Omental fat pad (tissue), 4 donors: ENCODE results near the gene TYMP. TPM values are rescaled to one million over a fixed set of nuclear protein-coding genes. Genes with fewer than 3 reads are reported as not detected.

Source experiments
- ATAC-seq: fragments of 150-250 bp; one replicate; pipeline ENCODE4 v1.9.1; 2016; ENCODE audit warnings: mild to moderate bottlenecking, moderate library complexity; ENCODE audit not compliant: low FRiP score
- DNase-seq: peaks from one replicate; pipeline ENCODE4 v3.0.0-alpha.2; 2019; ENCODE audit warnings: low spot score
- CTCF ChIP-seq, 3 donors: fragments of 450-650 bp; IDR thresholded peaks; one replicate each; pipeline ENCODE4 v1.5.1; 2016 to 2017; ENCODE audit warnings: antibody characterized with exemption in 3 of 3, mild to moderate bottlenecking in 3 of 3, moderate library complexity in 2 of 3
- total RNA-seq, 4 donors: library from RNA; depleted of rRNA; stranded (reverse); fragments of >200 nt; gene quantifications; one replicate each; pipeline ENCODE4 v1.1.0, GENCODE V29; 2016

Gene TYMP
- total RNA-seq, 4 donors from 2014 or later, result 47.9 to 212 (median 144) TPM

GRCh38 chr22:50569896-50570535, 40.2 kb upstream of the TYMP start:
- ATAC-seq, result no peak
- no peak for TF ChIP-seq CTCF (IDR thresholded peaks at IDR 0.05)
- no peak for DNase-seq

- TF ChIP-seq CTCF (IDR thresholded peaks at IDR 0.05), result no peak
- no peak for DNase-seq
- no peak for ATAC-seq
These were observed 39.2 kb upstream of the TYMP start for GRCh38 chr22:50569041-50569459.

- DNase-seq, result no peak
- TF ChIP-seq CTCF (IDR thresholded peaks at IDR 0.05), result no peak
- no peak for ATAC-seq
These were observed 38.8 kb upstream of the TYMP start for GRCh38 chr22:50568626-50569025.

DNA sequence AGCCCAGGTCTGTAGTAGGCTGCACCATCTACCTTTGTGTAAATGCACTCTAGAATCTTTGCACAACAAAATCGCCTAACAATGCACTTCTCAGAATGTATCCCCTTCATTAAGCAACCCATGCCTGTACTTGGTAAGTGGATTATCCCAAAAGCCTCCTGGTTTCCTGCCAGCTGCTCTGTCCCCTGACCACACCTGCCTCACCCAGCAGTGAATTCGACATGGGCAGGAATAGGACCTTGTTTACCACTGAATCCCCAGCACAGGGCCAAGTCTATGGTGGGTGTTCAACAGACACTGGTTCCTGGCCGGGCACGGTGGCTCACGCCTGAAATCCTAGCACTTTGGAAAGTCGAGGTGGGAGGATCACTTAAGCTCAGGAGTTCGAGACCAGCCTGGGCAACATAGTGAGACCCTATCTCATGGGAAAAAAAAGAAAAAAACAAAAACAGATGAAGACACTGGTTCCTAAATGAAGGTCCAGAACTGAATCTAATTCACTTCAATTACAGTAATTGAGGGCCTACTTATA, 38.0 kb upstream of the TYMP start:
- DNase-seq, result no peak
- no peak for ATAC-seq
- TF ChIP-seq CTCF (IDR thresholded peaks at IDR 0.05), result no peak

DNA sequence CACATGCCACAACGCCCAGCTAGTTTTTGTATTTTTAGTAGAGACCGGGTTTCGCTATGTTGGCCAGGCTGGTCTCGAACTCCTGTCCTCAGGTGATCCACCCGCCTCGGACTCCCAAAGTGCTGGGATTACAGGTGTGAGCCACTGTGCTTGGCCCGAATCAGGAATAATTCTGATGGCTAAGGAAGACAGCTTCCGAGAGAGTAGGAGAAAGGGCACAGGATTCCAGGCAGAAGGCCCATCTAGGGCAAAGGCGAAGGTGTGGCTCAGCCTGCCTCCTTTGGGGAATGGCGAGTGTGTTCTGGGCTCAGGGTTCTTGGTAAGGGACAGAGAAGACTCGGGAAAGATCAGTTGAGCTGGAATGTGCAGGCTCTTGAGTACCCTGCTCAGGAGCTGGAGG, 34.5 kb upstream of the TYMP start:
- no peak for ATAC-seq

GRCh38 chr22:50563413-50564160, 33.8 kb upstream of the TYMP start:
- no peak for TF ChIP-seq CTCF (IDR thresholded peaks at IDR 0.05)
- ATAC-seq (no peak), DNase-seq (no peak)

More for the DNA sequence above, 34.5 kb upstream of the TYMP start:
- no peak for TF ChIP-seq CTCF (IDR thresholded peaks at IDR 0.05)
- no peak for DNase-seq
